ENCODE measurements around the gene GPI. TPM values are rescaled to one million over a fixed set of nuclear protein-coding genes. Genes with fewer than 3 reads are reported as not detected.
A peak's percentile ranks its signal among the peaks of the same experiment; 100 is the strongest.

The GPI gene
- total and polyA plus RNA-seq, 2 of the 13 experiments (the other 11 are each of a cell fraction or from before 2014, with no cell fraction given): 147 to 167 TPM

GRCh38 chr19:34359140-34359953 lies 5.6 kb upstream of the GPI start (continued):
- TF ChIP-seq KIAA2018 (CRISPR knock-in tag; IDR thresholded peaks at IDR 0.05; ENCODE audit: borderline replicate concordance) (0 out of 2 replicates have a peak, but pooled peaks have one; percentile 7), ZMYM2 (CRISPR knock-in tag; IDR thresholded peaks at IDR 0.05) (0 out of 2 replicates have a peak, but pooled peaks have one; percentile 2), ZNF790 (CRISPR knock-in tag; IDR thresholded peaks at IDR 0.05; ENCODE audit: borderline replicate concordance) (peak; percentile 74; the same call in 1 of the 2 replicates), SMAD3 (CRISPR knock-in tag; IDR thresholded peaks at IDR 0.05) (no peak), ZNF691 (CRISPR knock-in tag; IDR thresholded peaks at IDR 0.05; ENCODE audit: borderline replicate concordance, low read depth) (peak; percentile 86; the same call in 1 of the 2 replicates), MTF2 (CRISPR knock-in tag; IDR thresholded peaks at IDR 0.05; ENCODE audit: borderline replicate concordance) (no peak), KDM3A (CRISPR knock-in tag; IDR thresholded peaks at IDR 0.05; ENCODE audit: low read depth) (0 out of 2 replicates have a peak, but pooled peaks have one; percentile 13), NFRKB (IDR thresholded peaks at IDR 0.05) (no peak), ZNF878 (CRISPR knock-in tag; IDR thresholded peaks at IDR 0.05) (no peak), KAT7 (CRISPR knock-in tag; IDR thresholded peaks at IDR 0.05; ENCODE audit: borderline replicate concordance) (peak; percentile 67; the same call in 1 of the 2 replicates), ZNF362 (CRISPR knock-in tag; IDR thresholded peaks at IDR 0.05; ENCODE audit: borderline replicate concordance) (no peak), ZNF543 (CRISPR knock-in tag; IDR thresholded peaks at IDR 0.05) (no peak; the same call in 1 of the 2 replicates), ZNF501 (CRISPR knock-in tag; IDR thresholded peaks at IDR 0.05) (peak; percentile 40), ZNF274 (CRISPR knock-in tag; IDR thresholded peaks at IDR 0.05) (0 out of 2 replicates have a peak, but pooled peaks have one; percentile 22), GPBP1L1 (CRISPR knock-in tag; IDR thresholded peaks at IDR 0.05) (no peak)
